ENCODE data around the gene NUP107.

GRCh38 chr12:68667291-68667690, 19.5 kb upstream of the NUP107 start:
- TF ChIP-seq EP300 (IDR thresholded peaks at IDR 0.05; ENCODE audit: low read depth) = no peak
- no peak for TF ChIP-seq CTCF (IDR thresholded peaks at IDR 0.05)
- TF ChIP-seq POLR2A (IDR thresholded peaks at IDR 0.05) = no peak

All from transverse colon (tissue), 3 donors.